ENCODE measurements around the gene SEC61G.

The SEC61G gene

DNA sequence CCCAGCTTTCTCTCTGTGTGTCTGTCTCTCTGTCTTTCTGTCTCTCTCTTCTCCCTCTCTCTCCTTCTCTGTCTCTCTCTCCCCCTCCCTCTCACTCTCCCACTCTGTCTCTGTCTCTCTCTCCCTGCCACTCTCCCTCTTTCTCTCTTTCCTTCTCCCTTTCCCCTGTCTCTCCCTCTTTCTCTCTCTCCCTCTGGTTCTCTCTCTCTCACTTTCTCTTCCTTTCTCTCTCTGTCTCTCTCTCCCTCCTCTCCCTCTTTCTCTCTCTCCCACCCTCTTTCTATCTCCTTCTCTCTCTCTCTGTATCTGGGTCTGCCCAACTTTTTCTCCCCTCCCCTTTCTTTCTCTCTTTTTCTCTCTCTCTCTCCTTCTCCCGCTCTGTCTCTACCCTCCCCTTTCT, 36.5 kb downstream of the SEC61G start:
- no peak overlapping the region for H3K4me3 ChIP-seq (ENCODE audit: low read length)
- no peak for TF ChIP-seq ZNF274 (IDR thresholded peaks at IDR 0.05; ENCODE audit: low read depth, low read length)

DNA sequence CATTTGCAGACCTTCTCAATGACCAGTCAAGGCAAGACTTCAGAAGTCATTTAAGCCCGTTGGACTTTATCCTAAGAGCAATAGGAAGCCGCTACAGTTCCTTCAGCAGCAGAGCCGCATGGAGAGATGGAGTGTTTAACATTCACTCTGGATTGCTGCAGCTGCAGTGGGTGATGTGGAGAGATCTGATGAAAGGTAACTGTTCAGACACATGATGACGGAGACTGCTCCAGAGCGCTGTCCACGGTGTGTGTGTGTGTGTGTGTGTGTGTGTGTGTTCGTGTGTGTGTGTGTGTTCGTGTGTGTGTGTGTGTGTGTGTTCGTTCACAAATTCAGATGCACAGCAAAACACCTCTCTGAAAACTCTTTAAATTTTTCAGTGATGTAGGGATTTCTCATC, 37.0 kb downstream of the SEC61G start:
- TF ChIP-seq ZNF274 (IDR thresholded peaks at IDR 0.05; ENCODE audit: low read depth, low read length), result no peak
- H3K4me3 ChIP-seq (ENCODE audit: low read length), result no peak overlapping the region

- H3K4me3 ChIP-seq (ENCODE audit: low read length), result no peak overlapping the region
- TF ChIP-seq ZNF274 (IDR thresholded peaks at IDR 0.05; ENCODE audit: low read depth, low read length), result no peak
These were observed 39.0 kb downstream of the SEC61G start for GRCh38 chr7:54719974-54720373.

DNA sequence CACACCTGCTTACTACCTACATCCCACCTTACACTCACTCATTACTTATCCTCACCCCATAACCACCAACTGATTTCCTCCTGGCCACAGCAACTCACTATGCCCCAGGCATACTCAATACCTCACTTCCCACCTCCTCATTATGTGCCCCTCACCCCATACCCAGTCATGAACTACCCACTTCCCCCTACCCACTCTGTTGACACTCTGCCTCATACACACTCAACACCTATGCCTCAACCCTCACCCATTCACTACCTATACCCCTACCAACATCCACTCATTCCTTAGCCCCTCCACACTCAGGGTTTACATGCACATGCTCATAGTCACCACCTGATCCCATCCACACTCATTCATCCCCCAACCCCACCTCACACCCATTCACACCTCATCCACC, 39.6 kb downstream of the SEC61G start:
- no peak for TF ChIP-seq ZNF274 (IDR thresholded peaks at IDR 0.05; ENCODE audit: low read depth, low read length)
- no peak overlapping the region for H3K4me3 ChIP-seq (ENCODE audit: low read length)

GRCh38 chr7:54712820-54713219, 46.2 kb downstream of the SEC61G start:
- no peak for TF ChIP-seq ZNF274 (IDR thresholded peaks at IDR 0.05; ENCODE audit: low read depth, low read length)

GRCh38 chr7:54711900-54712595, 47.0 kb downstream of the SEC61G start:
- no peak overlapping the region for H3K4me3 ChIP-seq (ENCODE audit: low read length)
- TF ChIP-seq ZNF274 (IDR thresholded peaks at IDR 0.05; ENCODE audit: low read depth, low read length), result no peak

More at GRCh38 chr7:54712820-54713219, 46.2 kb downstream of the SEC61G start:
- no peak overlapping the region for H3K4me3 ChIP-seq (ENCODE audit: low read length)

- no peak for TF ChIP-seq ZNF274 (IDR thresholded peaks at IDR 0.05; ENCODE audit: low read depth, low read length)
- no peak overlapping the region for H3K4me3 ChIP-seq (ENCODE audit: low read length)
These were observed 49.7 kb downstream of the SEC61G start for GRCh38 chr7:54709283-54709682.

DNA sequence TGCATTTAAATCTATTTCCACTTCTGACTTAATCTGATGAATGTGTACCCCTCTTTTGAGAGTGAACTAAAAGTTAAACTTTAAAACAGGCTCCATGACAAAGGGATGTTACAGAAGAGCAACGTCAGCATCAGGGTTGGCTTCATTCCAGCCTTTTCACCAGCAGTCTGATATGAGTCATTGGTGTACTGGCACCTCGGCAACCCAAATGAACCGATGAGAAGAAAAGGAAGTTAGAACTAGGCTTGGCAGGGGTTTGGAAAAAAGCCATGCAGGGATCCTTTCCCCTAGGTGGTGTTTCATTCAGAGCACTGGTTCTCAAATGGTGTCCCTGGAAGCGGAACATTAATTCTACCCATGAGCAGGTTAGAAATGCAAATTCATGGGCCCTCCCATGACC, 53.6 kb downstream of the SEC61G start:
- no peak overlapping the region for H3K4me3 ChIP-seq (ENCODE audit: low read length)
- no peak for TF ChIP-seq ZNF274 (IDR thresholded peaks at IDR 0.05; ENCODE audit: low read depth, low read length)

DNA sequence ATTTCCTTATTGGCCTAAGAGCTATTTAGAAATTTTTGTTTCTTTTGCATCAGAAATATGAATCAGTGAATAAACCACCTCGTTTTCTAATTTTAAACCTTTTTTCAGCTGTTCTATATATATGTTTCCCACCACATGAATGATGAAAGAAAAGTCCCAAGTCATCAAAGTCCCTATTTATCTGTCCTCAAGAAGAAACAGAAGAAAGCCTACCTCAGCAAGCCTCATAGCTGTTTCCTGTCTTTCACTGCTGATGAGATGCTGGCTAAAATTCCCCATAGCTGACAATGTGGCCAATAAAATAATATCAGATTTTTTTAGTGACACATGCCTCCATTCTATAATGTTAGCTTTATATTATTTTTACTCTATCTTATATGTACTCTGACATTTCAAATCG, 54.2 kb downstream of the SEC61G start:
- no peak overlapping the region for H3K4me3 ChIP-seq (ENCODE audit: low read length)
- TF ChIP-seq ZNF274 (IDR thresholded peaks at IDR 0.05; ENCODE audit: low read depth, low read length), result no peak
